Adrenal gland (tissue), 5 donors: ENCODE results near the gene TOMT.

Source experiments
- CTCF ChIP-seq, 6 experiments: fragments of 450-650 bp in 4 of 6; fragments of 200-600 bp in 2 of 6; sonication (generic) in 1 of 6; IDR thresholded peaks; 1 replicate in 5 of 6; 2 replicates in 1 of 6; pipeline versions ENCODE4 v1.5.1 to v1.8.0; 2016 to 2021; ENCODE audit warnings: antibody characterized with exemption in 6 of 6, mild to moderate bottlenecking in 2 of 6, moderate library complexity in 1 of 6
- POLR2A ChIP-seq, 2 donors: fragments of 450-650 bp; IDR thresholded peaks; one replicate each; pipeline ENCODE4 v1.6.1; 2017; ENCODE audit warnings: antibody characterized with exemption in 2 of 2, mild to moderate bottlenecking in 2 of 2, moderate library complexity in 1 of 2
- donor health status: DM: no; HTN: no; CAD: no.

- TF ChIP-seq CTCF (IDR thresholded peaks at IDR 0.05) (no peak), POLR2A (IDR thresholded peaks at IDR 0.05) (no peak)
Observed at GRCh38 chr11:72111300-72112142, 5.8 kb downstream of the TOMT start.
